B cell (primary cell): ENCODE measurements around the gene ECE2. TPM values are rescaled to one million over a fixed set of nuclear protein-coding genes. Genes with fewer than 3 reads are reported as not detected.

Source experiments
- ATAC-seq: fragments of 200-7000 bp; cut with Tn5 transposase; one replicate; pipeline ENCODE4 v1.10.0; 2021; ENCODE audit warnings: low read depth, mild to moderate bottlenecking, moderate number of reproducible peaks, moderate library complexity
- CTCF ChIA-PET: fragments of 350-600 bp; sonication (Branson Sonifier 250); formaldehyde crosslinking; loops from one replicate; lab custom pipeline; 2021; ENCODE audit warnings: antibody characterized with exemption, inconsistent platforms; lab: Charles Lee
- POLR2A ChIA-PET: fragments of 350-600 bp; sonication (Branson Sonifier 250); formaldehyde crosslinking; loops from one replicate; lab custom pipeline; 2021; ENCODE audit warnings: antibody characterized with exemption; lab: Charles Lee
- DNase-seq: peaks from one replicate; pipeline ENCODE4 v3.0.0; 2013
- H2AFZ ChIP-seq: 2 replicates; pipeline ENCODE4 v1.6.1; 2012; ENCODE audit warnings: mild to moderate bottlenecking, low read depth, low read length; ENCODE audit not compliant: insufficient read depth, poor library complexity, severe bottlenecking
- H3K27ac ChIP-seq, 2 donors: 1 replicate in 1 of 2; 2 replicates in 1 of 2; pipeline ENCODE4 v1.5.1; 2012 to 2013; ENCODE audit warnings: low read length in 2 of 2, mild to moderate bottlenecking in 2 of 2, moderate library complexity in 1 of 2
- H3K27me3 ChIP-seq, 4 experiments: fragments of 200-600 bp in 1 of 4; sonication (generic) in 1 of 4; replicated peaks in 1 of 4; 1 replicate in 2 of 4; 2 replicates in 2 of 4; pipeline versions ENCODE4 v1.6.1 to v1.7.0; 2013 to 2016; ENCODE audit warnings: low read length in 3 of 4, mild to moderate bottlenecking in 2 of 4, mixed read lengths in 1 of 4, moderate library complexity in 1 of 4; ENCODE audit not compliant: insufficient read depth in 4 of 4, control insufficient read depth in 3 of 4; ENCODE audit errors: control extremely low read depth in 1 of 4
- H3K36me3 ChIP-seq, 2 experiments: replicated peaks in 1 of 2; 1 replicate in 1 of 2; 2 replicates in 1 of 2; pipeline versions ENCODE4 v1.6.1 to v1.7.1; 2013; ENCODE audit warnings: low read length in 1 of 2; ENCODE audit not compliant: insufficient read depth in 2 of 2, control insufficient read depth in 1 of 2; ENCODE audit errors: control extremely low read depth in 1 of 2, extremely low read depth in 1 of 2
- H3K4me1 ChIP-seq, 2 donors: fragments of 200-600 bp in 1 of 2; sonication (generic) in 1 of 2; 1 replicate in 1 of 2; 2 replicates in 1 of 2; pipeline versions ENCODE4 v1.5.1 to v1.6.1; 2013 to 2017; ENCODE audit warnings: low read length in 2 of 2; ENCODE audit not compliant: control insufficient read depth in 2 of 2, insufficient read depth in 2 of 2
- H3K4me2 ChIP-seq: replicated peaks from 2 replicates; pipeline ENCODE3; 2012; ENCODE audit warnings: mild to moderate bottlenecking, low read depth, low read length; ENCODE audit not compliant: poor library complexity, severe bottlenecking
- H3K4me3 ChIP-seq, 5 experiments: fragments of 200-600 bp in 1 of 5; sonication (generic) in 1 of 5; 1 replicate in 3 of 5; 2 replicates in 2 of 5; pipeline versions ENCODE4 v1.5.1 to v1.7.0; 2011 to 2016; ENCODE audit warnings: low read length in 4 of 5, mild to moderate bottlenecking in 4 of 5, low read depth in 2 of 5, control low read depth in 1 of 5, moderate library complexity in 1 of 5; ENCODE audit not compliant: insufficient read depth in 1 of 5; ENCODE audit errors: control extremely low read depth in 1 of 5, extremely low read depth in 1 of 5
- H3K79me2 ChIP-seq: fragments of 200-600 bp; sonication (generic); one replicate; pipeline ENCODE4 v1.6.0; 2016; ENCODE audit warnings: low read length; ENCODE audit not compliant: control insufficient read depth, insufficient read depth
- H3K9ac ChIP-seq: fragments of 200-600 bp; sonication (generic); 2 replicates; pipeline ENCODE4 v1.6.1; 2017; ENCODE audit warnings: mild to moderate bottlenecking, low read length, moderate library complexity
- H3K9me3 ChIP-seq, 3 donors: one replicate each; pipeline versions ENCODE4 v1.6.1 to v1.7.1; 2013; ENCODE audit warnings: low read length in 2 of 3; ENCODE audit not compliant: control insufficient read depth in 2 of 3, insufficient read depth in 1 of 3; ENCODE audit errors: control extremely low read depth in 1 of 3
- H4K20me1 ChIP-seq: 2 replicates; pipeline ENCODE4 v1.6.0; 2012; ENCODE audit warnings: mild to moderate bottlenecking, low read length; ENCODE audit not compliant: insufficient read depth, control insufficient read depth, poor library complexity, severe bottlenecking
- H3K27ac Mint-ChIP-seq: one replicate; pipeline ENCODE4 v1.8.0; 2021; ENCODE audit warnings: mixed read lengths
- H3K27me3 Mint-ChIP-seq: one replicate; pipeline ENCODE4 v1.8.0; 2021; ENCODE audit warnings: mixed read lengths
- H3K4me1 Mint-ChIP-seq: one replicate; pipeline ENCODE4 v1.8.0; 2021; ENCODE audit warnings: mixed read lengths
- H3K4me3 Mint-ChIP-seq: one replicate; pipeline ENCODE4 v1.8.0; 2021; ENCODE audit warnings: mixed read lengths
- H3K9me3 Mint-ChIP-seq: one replicate; pipeline ENCODE4 v1.8.0; 2022; ENCODE audit warnings: mixed read lengths; ENCODE audit not compliant: insufficient read depth
- CTCF ChIP-seq: fragments of 200-600 bp; IDR thresholded peaks from one replicate; pipeline ENCODE4 v1.8.0; 2022; ENCODE audit warnings: antibody characterized with exemption, mild to moderate bottlenecking
- EZH2 ChIP-seq: IDR thresholded peaks from 2 replicates; pipeline ENCODE4 v1.6.1; 2012; ENCODE audit warnings: borderline replicate concordance, low read depth, mild to moderate bottlenecking, moderate library complexity, low read length; ENCODE audit not compliant: insufficient read depth, poor library complexity, severe bottlenecking
- WGBS: methylation state at CpG from one replicate; pipeline ENCODE4 v1.1.5; 2013; ENCODE audit warnings: missing lambda C conversion rate; ENCODE audit not compliant: insufficient coverage; 5-methylcytosine and 5-hydroxymethylcytosine counted together
- intact Hi-C: fragments of 100-400 bp; cut with micrococcal nuclease; formaldehyde crosslinking; loops from one replicate; pipeline ENCODE4 v1.10.0; 2022
- polyA plus RNA-seq: library from polyadenylated mRNA; depleted of rRNA; stranded (reverse); fragments of >200 nt; gene quantifications from 2 replicates; pipeline ENCODE4 v1.2.3, GENCODE V29; 2012
- total RNA-seq, 2 donors: library from RNA; stranded (reverse); fragments of 120-200 nt in 1 of 2; gene quantifications; 1 replicate in 1 of 2; 2 replicates in 1 of 2; pipeline versions ENCODE4 v1.2.3 to v1.2.4, GENCODE V29; 2013 to 2022

Gene ECE2
- total and polyA plus RNA-seq, 2 donors (not counting 1 experiment from before 2014, with no cell fraction given): not detected

- intact Hi-C loops: no loop called here
- Histone ChIP-seq H3K36me3 (no peaks in the 10 kb centered on the region), H3K9me3 (no peaks in the 10 kb centered on the region), H3K27me3 (peaks cover 0 to 10% (median 3%) of the 10 kb centered on the region in 4 experiments), H3K4me2 (no peak overlapping the region), H4K20me1 (no peaks in the 10 kb centered on the region), H3K27ac (no peak overlapping the region), H3K79me2 (no peaks in the 10 kb centered on the region), H2AFZ (no peak overlapping the region), H3K4me3 (no peak overlapping the region), H3K4me1 (no peaks in the 10 kb centered on the region), H3K9ac (no peak overlapping the region)
- Mint-ChIP-seq H3K4me1 (no peaks in the 10 kb centered on the region), H3K27ac (no peak overlapping the region), H3K27me3 (peaks cover 15% of the 10 kb centered on the region), H3K9me3 (no peaks in the 10 kb centered on the region), H3K4me3 (no peak overlapping the region)
- ChIA-PET CTCF (no interaction called here), POLR2A (no interaction called here)
- WGBS: 99% methylated on average over 20 of the region's 21 CpGs
- TF ChIP-seq EZH2 (no peak), CTCF (no peak)
- ATAC-seq (no peak), DNase-seq (no peak)
Observed at GRCh38 chr3:184291738-184292445, 16.1 kb downstream of the ECE2 start.

GRCh38 chr3:184295771-184296170, 19.9 kb downstream of the ECE2 start:
- Histone ChIP-seq H3K9me3 (no peaks in the 10 kb centered on the region), H3K27me3 (peaks cover 0 to 6% (median under 1%) of the 10 kb centered on the region in 4 experiments), H3K4me1 (peaks cover 12 to 17% of the 10 kb centered on the region in 2 donors), H2AFZ (no peak overlapping the region), H3K9ac (no peak overlapping the region), H3K79me2 (peaks cover 22% of the 10 kb centered on the region), H3K4me3 (no peak overlapping the region), H3K36me3 (peaks cover 0 to 7% of the 10 kb centered on the region in 2 experiments), H4K20me1 (peaks cover 7% of the 10 kb centered on the region), H3K4me2 (no peak overlapping the region), H3K27ac (no peak overlapping the region)
- TF ChIP-seq EZH2 (no peak), CTCF (no peak)
- Mint-ChIP-seq H3K27me3 (peaks cover 9% of the 10 kb centered on the region), H3K4me1 (peaks cover 21% of the 10 kb centered on the region), H3K27ac (no peak overlapping the region), H3K9me3 (no peaks in the 10 kb centered on the region), H3K4me3 (no peak overlapping the region)
- intact Hi-C loops: loop anchor here (5.0 kb wide), 2 partner anchors 278 to 598 kb away; partner anchors contain the start of genes ABCC5 and YEATS2
- 77% methylated on average over 2 of the region's 3 CpGs for WGBS
- ChIA-PET CTCF (no interaction called here), POLR2A (no interaction called here)
- ATAC-seq (no peak), DNase-seq (no peak)
